Measurements from ENCODE around the gene CYP17A1.

- TF ChIP-seq USF1 (IDR thresholded peaks at IDR 0.05; ENCODE audit: borderline replicate concordance, low read depth) (no peak), YY1 (IDR thresholded peaks at IDR 0.05; ENCODE audit: low read depth) (no peak), RCOR1 (IDR thresholded peaks at IDR 0.05; ENCODE audit: low read length) (no peak), SIN3A (IDR thresholded peaks at IDR 0.05; ENCODE audit: borderline replicate concordance, low read depth, low read length) (no peak), MEF2A (IDR thresholded peaks at IDR 0.05; ENCODE audit: borderline replicate concordance, low read depth) (no peak), ELF1 (IDR thresholded peaks at IDR 0.05) (no peak), EP300 (IDR thresholded peaks at IDR 0.05; ENCODE audit: borderline replicate concordance in 1 of 2, low read depth in 1 of 2, low read length in 1 of 2) (no peak), TEAD4 (IDR thresholded peaks at IDR 0.05; ENCODE audit: borderline replicate concordance, insufficient read depth) (no peak), EZH2phosphoT487 (IDR thresholded peaks at IDR 0.05; ENCODE audit: borderline replicate concordance, low read depth) (no peak), JUND (IDR thresholded peaks at IDR 0.05) (no peak), PBX3 (IDR thresholded peaks at IDR 0.05) (no peak)
- TF ChIP-seq, protein P1, sequence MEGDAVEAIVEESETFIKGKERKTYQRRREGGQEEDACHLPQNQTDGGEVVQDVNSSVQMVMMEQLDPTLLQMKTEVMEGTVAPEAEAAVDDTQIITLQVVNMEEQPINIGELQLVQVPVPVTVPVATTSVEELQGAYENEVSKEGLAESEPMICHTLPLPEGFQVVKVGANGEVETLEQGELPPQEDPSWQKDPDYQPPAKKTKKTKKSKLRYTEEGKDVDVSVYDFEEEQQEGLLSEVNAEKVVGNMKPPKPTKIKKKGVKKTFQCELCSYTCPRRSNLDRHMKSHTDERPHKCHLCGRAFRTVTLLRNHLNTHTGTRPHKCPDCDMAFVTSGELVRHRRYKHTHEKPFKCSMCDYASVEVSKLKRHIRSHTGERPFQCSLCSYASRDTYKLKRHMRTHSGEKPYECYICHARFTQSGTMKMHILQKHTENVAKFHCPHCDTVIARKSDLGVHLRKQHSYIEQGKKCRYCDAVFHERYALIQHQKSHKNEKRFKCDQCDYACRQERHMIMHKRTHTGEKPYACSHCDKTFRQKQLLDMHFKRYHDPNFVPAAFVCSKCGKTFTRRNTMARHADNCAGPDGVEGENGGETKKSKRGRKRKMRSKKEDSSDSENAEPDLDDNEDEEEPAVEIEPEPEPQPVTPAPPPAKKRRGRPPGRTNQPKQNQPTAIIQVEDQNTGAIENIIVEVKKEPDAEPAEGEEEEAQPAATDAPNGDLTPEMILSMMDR (IDR thresholded peaks at IDR 0.05), result no peak
These were observed 35.0 kb upstream of the CYP17A1 start for GRCh38 chr10:102872163-102872562.

All from SK-N-SH (cell line).